MM.1S (cell line): ENCODE measurements around the gene ARHGAP26.

Source experiments
- DNase-seq: peaks from one replicate; pipeline ENCODE4 v3.0.0-alpha.2; 2015
- H2AFZ ChIP-seq: fragments of 300-600 bp; sonication (generic); 2 replicates; pipeline ENCODE4 v1.6.0; 2016; ENCODE audit warnings: antibody characterized with exemption, low read length
- H3F3A ChIP-seq: fragments of 300-600 bp; sonication (generic); 2 replicates; pipeline ENCODE4 v1.6.1; 2016; ENCODE audit warnings: mild to moderate bottlenecking, antibody characterized with exemption, low read length, moderate library complexity, mixed read lengths; ENCODE audit not compliant: insufficient read depth
- H3K27ac ChIP-seq: fragments of 300-600 bp; sonication (generic); 2 replicates; pipeline ENCODE4 v1.5.1; 2016; ENCODE audit warnings: mild to moderate bottlenecking, low read length
- H3K27me3 ChIP-seq: fragments of 300-600 bp; sonication (generic); replicated peaks from 2 replicates; pipeline ENCODE4 v1.6.0; 2016; ENCODE audit warnings: low read length; ENCODE audit not compliant: insufficient read depth
- H3K36me3 ChIP-seq: fragments of 300-600 bp; sonication (generic); replicated peaks from 2 replicates; pipeline ENCODE4 v1.6.1; 2016; ENCODE audit warnings: mild to moderate bottlenecking, low read length, mixed read lengths; ENCODE audit not compliant: insufficient read depth
- H3K4me1 ChIP-seq: fragments of 300-600 bp; sonication (generic); 2 replicates; pipeline ENCODE4 v1.6.1; 2016; ENCODE audit warnings: low read length, mixed read lengths
- H3K4me2 ChIP-seq: fragments of 300-600 bp; sonication (generic); 2 replicates; pipeline ENCODE4 v1.6.0; 2016; ENCODE audit warnings: low read depth, low read length
- H3K4me3 ChIP-seq: fragments of 300-600 bp; sonication (generic); 2 replicates; pipeline ENCODE4 v1.5.1; 2016; ENCODE audit warnings: low read length, mixed read lengths
- H3K79me2 ChIP-seq: fragments of 300-600 bp; sonication (generic); 2 replicates; pipeline ENCODE4 v1.6.1; 2016; ENCODE audit warnings: mixed run types, low read length, mixed read lengths
- H3K9ac ChIP-seq: fragments of 300-600 bp; sonication (generic); 2 replicates; pipeline ENCODE4 v1.6.1; 2016; ENCODE audit warnings: low read length, mixed read lengths
- H3K9me2 ChIP-seq: fragments of 300-600 bp; sonication (generic); replicated peaks from 2 replicates; pipeline ENCODE4 v1.6.1; 2016; ENCODE audit warnings: mild to moderate bottlenecking, low read length, mixed read lengths; ENCODE audit not compliant: insufficient read depth
- H3K9me3 ChIP-seq: fragments of 300-600 bp; sonication (generic); replicated peaks from 2 replicates; pipeline ENCODE4 v1.6.1; 2016; ENCODE audit warnings: mild to moderate bottlenecking, low read length, mixed read lengths; ENCODE audit not compliant: insufficient read depth
- H4K20me1 ChIP-seq: fragments of 300-600 bp; sonication (generic); 2 replicates; pipeline ENCODE4 v1.6.1; 2016; ENCODE audit warnings: mild to moderate bottlenecking, low read length, moderate library complexity, mixed read lengths; ENCODE audit not compliant: insufficient read depth
- CTCF ChIP-seq: fragments of 300-600 bp; sonication (generic); IDR thresholded peaks from 2 replicates; pipeline ENCODE4 v1.5.1; 2016; ENCODE audit warnings: antibody characterized with exemption, low read length, mixed read lengths
- EZH2 ChIP-seq: fragments of 300-600 bp; sonication (generic); optimal IDR thresholded peaks from 2 replicates; pipeline ENCODE3; 2017; ENCODE audit warnings: low read depth, mild to moderate bottlenecking, antibody characterized with exemption, low read length, mixed read lengths
- EZH2phosphoT487 ChIP-seq: fragments of 300-600 bp; sonication (generic); IDR thresholded peaks from 2 replicates; pipeline ENCODE4 v1.6.1; 2018; ENCODE audit warnings: antibody characterized with exemption, low read length

The ARHGAP26 gene

GRCh38 chr5:143110591-143110990 is 340.4 kb downstream of the ARHGAP26 start:
- Histone ChIP-seq H2AFZ (no peak overlapping the region), H3K9me3 (no peaks in the 10 kb centered on the region), H3K79me2 (no peaks in the 10 kb centered on the region), H3K36me3 (no peaks in the 10 kb centered on the region), H3K9me2 (no peaks in the 10 kb centered on the region), H3K4me1 (no peaks in the 10 kb centered on the region), H3K9ac (no peak overlapping the region), H3K4me2 (no peak overlapping the region), H3F3A (no peaks in the 10 kb centered on the region), H3K27me3 (no peaks in the 10 kb centered on the region), H3K4me3 (no peak overlapping the region), H3K27ac (no peak overlapping the region), H4K20me1 (no peaks in the 10 kb centered on the region)
- TF ChIP-seq CTCF (no peak), EZH2phosphoT487 (no peak), EZH2 (no peak)
- DNase-seq = no peak

GRCh38 chr5:143111799-143112198 is 341.6 kb downstream of the ARHGAP26 start:
- no peak for DNase-seq
- Histone ChIP-seq H3K9me3 (no peaks in the 10 kb centered on the region), H4K20me1 (no peaks in the 10 kb centered on the region), H3K9ac (no peak overlapping the region), H3K4me1 (no peaks in the 10 kb centered on the region), H3K4me2 (no peak overlapping the region), H3F3A (no peaks in the 10 kb centered on the region), H3K27ac (no peak overlapping the region), H3K4me3 (no peak overlapping the region), H3K79me2 (no peaks in the 10 kb centered on the region), H2AFZ (no peak overlapping the region), H3K9me2 (no peaks in the 10 kb centered on the region), H3K27me3 (no peaks in the 10 kb centered on the region), H3K36me3 (no peaks in the 10 kb centered on the region)
- TF ChIP-seq EZH2 = no peak
- TF ChIP-seq EZH2phosphoT487 = no peak

- Histone ChIP-seq H3F3A (peaks cover 8% of the 10 kb centered on the region; the same call in 1 of the 2 replicates), H3K36me3 (no peaks in the 10 kb centered on the region)
Measured at GRCh38 chr5:143113461-143113860, 343.3 kb downstream of the ARHGAP26 start.

More at GRCh38 chr5:143113461-143113860, 343.3 kb downstream of the ARHGAP26 start:
- no peak overlapping the region for H2AFZ ChIP-seq
- peaks cover 14% of the 10 kb centered on the region for H3K4me1 ChIP-seq
- no peaks in the 10 kb centered on the region for H4K20me1 ChIP-seq
- H3K9me2 ChIP-seq = no peaks in the 10 kb centered on the region
- H3K9ac ChIP-seq = no peak overlapping the region
- no peaks in the 10 kb centered on the region for H3K27me3 ChIP-seq
- no peaks in the 10 kb centered on the region for H3K79me2 ChIP-seq
- H3K4me3 ChIP-seq = no peak overlapping the region
- no peaks in the 10 kb centered on the region for H3K9me3 ChIP-seq
- TF ChIP-seq EZH2 (no peak), CTCF (no peak), EZH2phosphoT487 (no peak)
- no peak for DNase-seq
- no peak overlapping the region for H3K27ac ChIP-seq
- no peak overlapping the region for H3K4me2 ChIP-seq
